OCI-LY1 (cell line): ENCODE data around the gene CNTFR.

Experiments
- H2AFZ ChIP-seq: fragments of 200-600 bp; sonication (generic), shearing (Covaris generic); 2 replicates; pipeline ENCODE4 v1.6.0; 2014; ENCODE audit warnings: antibody characterized with exemption, mild to moderate bottlenecking, low read length
- H3F3A ChIP-seq: fragments of 200-600 bp; sonication (generic), shearing (Covaris generic); 2 replicates; pipeline ENCODE4 v1.6.0; 2014; ENCODE audit warnings: mild to moderate bottlenecking, antibody characterized with exemption, low read length, moderate library complexity; ENCODE audit not compliant: insufficient read depth
- H3K27ac ChIP-seq: fragments of 200-600 bp; sonication (generic); 2 replicates; pipeline ENCODE4 v1.5.1; 2014; ENCODE audit warnings: low read length, mixed run types, mild to moderate bottlenecking, low read depth; ENCODE audit not compliant: poor library complexity, severe bottlenecking
- H3K27me3 ChIP-seq: fragments of 200-600 bp; sonication (generic); 2 replicates; pipeline ENCODE4 v1.6.0; 2014; ENCODE audit warnings: antibody characterized with exemption, mild to moderate bottlenecking, low read length, moderate library complexity; ENCODE audit not compliant: insufficient read depth
- H3K36me3 ChIP-seq: fragments of 200-600 bp; sonication (generic); 2 replicates; pipeline ENCODE4 v1.6.1; 2014; ENCODE audit warnings: mild to moderate bottlenecking, antibody characterized with exemption, low read length, moderate library complexity, mixed read lengths; ENCODE audit not compliant: insufficient read depth
- H3K4me1 ChIP-seq: fragments of 200-600 bp; sonication (generic); 2 replicates; pipeline ENCODE4 v1.5.1; 2014; ENCODE audit warnings: mild to moderate bottlenecking, low read length, moderate library complexity; ENCODE audit not compliant: insufficient read depth, severe bottlenecking
- H3K4me2 ChIP-seq: fragments of 200-600 bp; sonication (generic), shearing (Covaris generic); 2 replicates; pipeline ENCODE4 v1.6.1; 2014; ENCODE audit warnings: low read length
- H3K4me3 ChIP-seq: fragments of 200-600 bp; sonication (generic); 2 replicates; pipeline ENCODE4 v1.5.1; 2014; ENCODE audit warnings: low read length, low read depth, mild to moderate bottlenecking, mixed read lengths; ENCODE audit not compliant: poor library complexity, severe bottlenecking
- H3K79me2 ChIP-seq: fragments of 200-600 bp; shearing (Covaris generic); 2 replicates; pipeline ENCODE4 v1.6.1; 2016; ENCODE audit warnings: mixed run types, low read length, mixed read lengths; ENCODE audit not compliant: insufficient read depth
- H3K9ac ChIP-seq: fragments of 200-600 bp; sonication (generic), shearing (Covaris generic); 2 replicates; pipeline ENCODE4 v1.6.1; 2014; ENCODE audit warnings: mild to moderate bottlenecking, low read length, mixed read lengths
- H3K9me2 ChIP-seq: fragments of 200-600 bp; sonication (generic), shearing (Covaris generic); 2 replicates; pipeline ENCODE4 v1.6.1; 2014; ENCODE audit warnings: low read depth, mild to moderate bottlenecking, low read length, mixed read lengths
- H3K9me3 ChIP-seq: fragments of 200-600 bp; shearing (Covaris generic); 2 replicates; pipeline ENCODE4 v1.6.1; 2014; ENCODE audit warnings: low read length, mixed read lengths
- H4K20me1 ChIP-seq: fragments of 200-600 bp; sonication (generic), shearing (Covaris generic); 2 replicates; pipeline ENCODE4 v1.6.0; 2016; ENCODE audit warnings: mild to moderate bottlenecking, low read length; ENCODE audit not compliant: insufficient read depth
- CTCF ChIP-seq: fragments of 200-600 bp; sonication (generic), shearing (Covaris generic); IDR thresholded peaks from 2 replicates; pipeline ENCODE4 v1.5.1; 2017; ENCODE audit warnings: mild to moderate bottlenecking, antibody characterized with exemption, low read length, moderate library complexity, mixed read lengths
- EZH2 ChIP-seq: fragments of 200-600 bp; sonication (generic), shearing (Covaris generic); IDR thresholded peaks from 2 replicates; pipeline ENCODE4 v1.8.0; 2017; ENCODE audit warnings: borderline replicate concordance, mixed run types, mild to moderate bottlenecking, antibody characterized with exemption, low read length, moderate library complexity, mixed read lengths

CNTFR gene

GRCh38 chr9:34627716-34628655, 38.5 kb upstream of the CNTFR start:
- H3K9me3 ChIP-seq, result no peaks in the 10 kb centered on the region
- H3K4me1 ChIP-seq, result peaks cover 18% of the 10 kb centered on the region
- no peak overlapping the region for H2AFZ ChIP-seq
- no peaks in the 10 kb centered on the region for H4K20me1 ChIP-seq
- H3K9me2 ChIP-seq, result no peaks in the 10 kb centered on the region
- H3F3A ChIP-seq, result no peaks in the 10 kb centered on the region
- no peaks in the 10 kb centered on the region for H3K79me2 ChIP-seq
- peak overlapping the region; percentile 44 for H3K4me3 ChIP-seq
- H3K9ac ChIP-seq, result no peak overlapping the region
- peak overlapping the region; percentile 50; the same call in 1 of the 2 replicates for H3K4me2 ChIP-seq
- TF ChIP-seq EZH2 (no peak), CTCF (no peak)
- H3K27ac ChIP-seq, result no peak overlapping the region
- peaks cover 15% of the 10 kb centered on the region; the same call in 1 of the 2 replicates for H3K27me3 ChIP-seq
- H3K36me3 ChIP-seq, result no peaks in the 10 kb centered on the region

- no peak overlapping the region for H2AFZ ChIP-seq
- H3K27me3 ChIP-seq, result peaks cover 9% of the 10 kb centered on the region; the same call in 1 of the 2 replicates
- H3K9me2 ChIP-seq, result no peaks in the 10 kb centered on the region
- H3K9me3 ChIP-seq, result no peaks in the 10 kb centered on the region
- no peak overlapping the region for H3K27ac ChIP-seq
- peaks cover 24% of the 10 kb centered on the region for H3K4me1 ChIP-seq
- H3K79me2 ChIP-seq, result no peaks in the 10 kb centered on the region
- no peak overlapping the region for H3K4me3 ChIP-seq
- no peak overlapping the region for H3K9ac ChIP-seq
- no peak overlapping the region for H3K4me2 ChIP-seq
- no peaks in the 10 kb centered on the region for H3F3A ChIP-seq
- no peaks in the 10 kb centered on the region for H4K20me1 ChIP-seq
- TF ChIP-seq EZH2 (no peak), CTCF (no peak)
- no peaks in the 10 kb centered on the region for H3K36me3 ChIP-seq
Observed at GRCh38 chr9:34625186-34625486, 35.6 kb upstream of the CNTFR start.

- Histone ChIP-seq H3K4me3 (no peak overlapping the region), H3K79me2 (no peaks in the 10 kb centered on the region), H3K4me1 (peaks cover 27% of the 10 kb centered on the region), H2AFZ (no peak overlapping the region), H3K27ac (no peak overlapping the region), H4K20me1 (no peaks in the 10 kb centered on the region), H3K9me3 (no peaks in the 10 kb centered on the region), H3K27me3 (peaks cover 9% of the 10 kb centered on the region; the same call in 1 of the 2 replicates), H3K9ac (no peak overlapping the region), H3F3A (no peaks in the 10 kb centered on the region), H3K36me3 (no peaks in the 10 kb centered on the region), H3K9me2 (no peaks in the 10 kb centered on the region), H3K4me2 (no peak overlapping the region)
- TF ChIP-seq CTCF (no peak), EZH2 (no peak)
Observed at GRCh38 chr9:34624475-34625185, 35.1 kb upstream of the CNTFR start.
